K562 (cell line): ENCODE measurements around the gene ZFYVE27. TPM values are rescaled to one million over a fixed set of nuclear protein-coding genes. Genes with fewer than 3 reads are reported as not detected.

Experiments
- ATAC-seq: fragments of 200-7000 bp; cut with Tn5 transposase; 3 replicates; pipeline ENCODE4 v1.9.1; 2020; ENCODE audit warnings: moderate library complexity
- BruUV-seq: library from RNA; stranded (reverse); fragments of 400-500 nt; replicated peaks from 2 replicates; lab custom pipeline; 2021; lab: Mats Ljungman, UMichigan
- CTCF ChIA-PET: fragments of 300-600 bp; formaldehyde crosslinking; extraction: SDS; loops from one replicate; lab custom pipeline; 2021; ENCODE audit warnings: low intra/inter-chr PET ratio; lab: Yijun Ruan, JAX
- POLR2A ChIA-PET: fragments of 300-600, 350-650 bp; sonication (Branson Sonifier 250); formaldehyde crosslinking; extraction: SDS; loops from one replicate; lab custom pipeline; 2021; ENCODE audit warnings: antibody characterized with exemption, inconsistent platforms; lab: Yijun Ruan, JAX
- DNase-seq, 4 experiments: peaks; one replicate each; pipeline versions ENCODE4 v3.0.0 to v3.0.0-alpha.2; 2011 to 2018; ENCODE audit warnings: low spot score in 3 of 4, mixed read lengths in 3 of 4; ENCODE audit errors: extremely low read depth in 1 of 4
- FAIRE-seq: peaks from 2 replicates; lab custom pipeline; 2011; peaks lifted over from hg19 to GRCh38; lab: Jason Lieb, UNC
- H2AFZ ChIP-seq: 2 replicates; pipeline ENCODE4 v1.6.0; 2011; ENCODE audit warnings: low read depth, low read length, control low read depth, inconsistent platforms
- H3K27ac ChIP-seq: fragments of 200-600 bp; 3 replicates; pipeline ENCODE4 v1.8.0; 2011; ENCODE audit warnings: low read depth, mild to moderate bottlenecking, control low read depth, inconsistent platforms, low read length, moderate library complexity, mixed read lengths; ENCODE audit errors: extremely low read depth
- H3K27me3 ChIP-seq, 2 experiments: fragments of 300-600 bp in 1 of 2; 2 replicates in 1 of 2; 3 replicates in 1 of 2; pipeline versions ENCODE4 v1.6.0 to v1.8.0; 2011; ENCODE audit warnings: inconsistent platforms in 2 of 2, low read length in 2 of 2, mild to moderate bottlenecking in 1 of 2, mixed read lengths in 1 of 2, moderate library complexity in 1 of 2; ENCODE audit not compliant: control insufficient read depth in 2 of 2, insufficient read depth in 2 of 2
- H3K36me3 ChIP-seq: fragments of 300-600 bp; 3 replicates; pipeline ENCODE4 v1.8.0; 2011; ENCODE audit warnings: mild to moderate bottlenecking, low read length, inconsistent platforms; ENCODE audit not compliant: control insufficient read depth, insufficient read depth
- H3K4me1 ChIP-seq, 2 experiments: fragments of 200-600 bp in 1 of 2; replicated peaks in 1 of 2; 2 replicates in 1 of 2; 3 replicates in 1 of 2; pipeline versions ENCODE4 v1.5.1 to v1.8.0; 2011; ENCODE audit warnings: inconsistent platforms in 2 of 2, low read length in 2 of 2, mild to moderate bottlenecking in 1 of 2, mixed read lengths in 1 of 2, moderate library complexity in 1 of 2; ENCODE audit not compliant: control insufficient read depth in 2 of 2, insufficient read depth in 2 of 2
- H3K4me2 ChIP-seq: 2 replicates; pipeline ENCODE4 v1.6.1; 2011; ENCODE audit warnings: low read length, control low read depth, inconsistent platforms, mixed read lengths; ENCODE audit not compliant: insufficient read depth
- H3K4me3 ChIP-seq: fragments of 200-600 bp; sonication (generic), shearing (Covaris generic); 2 replicates; pipeline ENCODE4 v1.5.1; 2016; ENCODE audit warnings: control low read depth, inconsistent platforms
- H3K79me2 ChIP-seq: fragments of 200-600 bp; 3 replicates; pipeline ENCODE4 v1.8.0; 2011; ENCODE audit warnings: low read length, inconsistent platforms; ENCODE audit not compliant: control insufficient read depth, insufficient read depth
- H3K9ac ChIP-seq, 2 experiments: 2 replicates each; pipeline versions ENCODE4 v1.6.0 to v1.6.1; 2011; ENCODE audit warnings: low read depth in 2 of 2, low read length in 2 of 2, control low read depth in 1 of 2, inconsistent platforms in 1 of 2, mild to moderate bottlenecking in 1 of 2, mixed read lengths in 1 of 2; ENCODE audit not compliant: insufficient read depth in 1 of 2
- H3K9me1 ChIP-seq: one replicate; pipeline ENCODE4 v1.6.0; 2011; ENCODE audit warnings: inconsistent platforms, mild to moderate bottlenecking, low read length, moderate library complexity; ENCODE audit not compliant: control insufficient read depth, insufficient read depth
- H3K9me3 ChIP-seq: replicated peaks from 2 replicates; pipeline ENCODE4 v1.5.1; 2011; ENCODE audit warnings: low read depth, low read length, inconsistent platforms; ENCODE audit not compliant: control insufficient read depth, insufficient read depth
- H4K20me1 ChIP-seq: replicated peaks from 2 replicates; pipeline ENCODE4 v1.6.1; 2011; ENCODE audit warnings: low read length, inconsistent platforms, mixed read lengths; ENCODE audit not compliant: control insufficient read depth, insufficient read depth
- ARHGAP35 ChIP-seq: fragments of 450-650 bp; IDR thresholded peaks from 2 replicates; pipeline ENCODE4 v1.6.1; 2018; ENCODE audit not compliant: partially characterized antibody
- CHD2 ChIP-seq: IDR thresholded peaks from 2 replicates; pipeline ENCODE4 v1.6.1; 2011; ENCODE audit warnings: low read depth, low read length
- CREB1 ChIP-seq, 2 experiments: sonication (generic) in 1 of 2; formaldehyde crosslinking in 1 of 2; IDR thresholded peaks; 2 replicates each; pipeline versions ENCODE4 v1.6.1 to v1.8.0; 2012 to 2022; ENCODE audit warnings: inconsistent platforms in 1 of 2, mild to moderate bottlenecking in 1 of 2, missing genetic modification reagents in 1 of 2, moderate library complexity in 1 of 2
- ETV5 ChIP-seq: sonication (generic); formaldehyde crosslinking; IDR thresholded peaks from 2 replicates; pipeline ENCODE4 v1.4.0; 2020; ENCODE audit warnings: low read depth, mild to moderate bottlenecking, missing genetic modification reagents
- SMARCA4 ChIP-seq: fragments of 450-650 bp; IDR thresholded peaks from 2 replicates; pipeline ENCODE4 v1.6.1; 2016
- TCF7L2 ChIP-seq: fragments of 150-350 bp; IDR thresholded peaks from 2 replicates; pipeline ENCODE4 v1.6.1; 2016; ENCODE audit warnings: low read depth, mild to moderate bottlenecking, low read length, moderate library complexity
- TOE1 ChIP-seq, 2 experiments: fragments of 450-650 bp in 1 of 2; sonication (generic) in 1 of 2; formaldehyde crosslinking in 1 of 2; IDR thresholded peaks; 2 replicates each; pipeline versions ENCODE4 v1.7.1 to v1.8.0; 2016 to 2022; ENCODE audit warnings: borderline replicate concordance in 2 of 2, mild to moderate bottlenecking in 2 of 2, antibody characterized with exemption in 1 of 2, inconsistent platforms in 1 of 2, low read depth in 1 of 2, missing genetic modification reagents in 1 of 2, moderate library complexity in 1 of 2
- ZC3H11A ChIP-seq: IDR thresholded peaks from 2 replicates; pipeline ENCODE4 v1.6.1; 2012; ENCODE audit warnings: low read depth, low read length, improper control_type of control experiment
- ZNF311 ChIP-seq: fragments of 250-450 bp; sonication (Bioruptor Pico); IDR thresholded peaks from 2 replicates; pipeline ENCODE4 v1.4.0; 2020; ENCODE audit warnings: mild to moderate bottlenecking, moderate library complexity
- WGBS: fragments of 100-300 bp; shearing (Covaris generic); methylation state at CpG from one replicate; pipeline ENCODE4 v1.1.6; 2016; ENCODE audit warnings: low coverage, mixed read lengths; ENCODE audit not compliant: insufficient coverage; ENCODE audit errors: missing lambda C conversion rate; 5-methylcytosine and 5-hydroxymethylcytosine counted together
- in situ Hi-C: fragments of 300-500 bp; cut with MboI; formaldehyde crosslinking; loops from 4 replicates; pipeline ENCODE4 v1.15.0; 2018; ENCODE audit warnings: inconsistent platforms, mixed read lengths
- intact Hi-C: fragments of 100-400 bp; cut with micrococcal nuclease; formaldehyde crosslinking; loops from 2 replicates; pipeline ENCODE4 v1.14.2; 2022
- polyA plus RNA-seq, 8 experiments: library from polyadenylated mRNA; depleted of rRNA in 4 of 8; stranded (reverse) in 5 of 8; unstranded in 3 of 8; fragments of >200 nt; fragmentation: Nextera tagmentation in 2 of 8; fragmentation: Illumina TruSeq in 1 of 8; extraction: Ambion mirVana in 2 of 8; extraction: Trizol in 1 of 8; gene quantifications; 2 replicates each; pipeline versions ENCODE4 v1.2.1 to v1.2.3, GENCODE V29; 2011 to 2014; ENCODE audit warnings: inconsistent platforms in 1 of 8, missing spikeins in 1 of 8
- total RNA-seq, 7 experiments: library from RNA; depleted of rRNA in 6 of 7; stranded (reverse); fragments of >200 nt in 6 of 7; fragmentation: Illumina TruSeq in 2 of 7; extraction: Trizol in 2 of 7; gene quantifications; 2 replicates each; pipeline versions ENCODE4 v1.2.1 to v1.2.3, GENCODE V29; 2011 to 2021; ENCODE audit warnings: low replicate concordance in 1 of 7
- TF ChIP-seq, protein P1 (sequence below): fragments of 450-650 bp; formaldehyde crosslinking; IDR thresholded peaks from 2 replicates; pipeline ENCODE4 v1.4.0; 2020; ENCODE audit warnings: mild to moderate bottlenecking, moderate library complexity

Gene ZFYVE27
- total and polyA plus RNA-seq, 9 of the 15 experiments (the other 6 are each of a cell fraction or from before 2014, with no cell fraction given): 0.81 to 21.9 (median 15.3) TPM

DNA sequence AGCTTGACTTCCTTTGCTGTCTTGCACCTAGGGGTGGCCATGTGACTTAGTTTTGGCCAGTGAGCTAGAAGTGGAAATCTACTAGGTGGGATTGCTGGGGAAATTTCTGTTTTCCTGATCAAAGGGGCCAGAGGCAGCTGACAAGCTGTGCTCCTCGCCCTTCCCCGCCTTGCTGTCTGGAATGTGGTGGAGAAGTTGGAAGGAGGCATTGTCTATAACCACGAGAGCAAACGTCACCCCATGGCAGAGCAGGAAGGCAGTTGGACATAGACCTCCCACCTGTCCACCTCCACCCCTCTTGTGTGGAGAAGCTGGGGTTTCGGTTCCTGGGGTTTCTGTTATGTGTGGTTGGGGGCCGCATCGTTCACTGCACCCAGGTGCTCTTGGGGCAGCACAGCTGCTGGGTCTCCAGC lies 27.6 kb downstream of the ZFYVE27 start:
- no peaks in the 10 kb centered on the region for H3K9me1 ChIP-seq
- H3K4me1 ChIP-seq: peaks cover 0 to 12% of the 10 kb centered on the region in 2 experiments; a peak in 2 of 5 replicates
- no peaks in the 10 kb centered on the region for H3K79me2 ChIP-seq
- DNase-seq: no peak
- in situ Hi-C loops (loop anchor here (25.0 kb wide), 1 partner anchor 98 kb away; no protein-coding TSS in a partner anchor), intact Hi-C loops (no loop called here)
- H3K9ac ChIP-seq: no peak overlapping the region
- no peak overlapping the region for H3K4me3 ChIP-seq
- ChIA-PET CTCF (no interaction called here), POLR2A (interaction anchor here (0.7 to 1.1 kb wide), 3 partner anchors 21 to 125 kb away, joined by 3 to 5 read pairs (median 3); no protein-coding TSS in a partner anchor)
- FAIRE-seq: no peak
- no peak for TF ChIP-seq CHD2
- TF ChIP-seq, protein P1, sequence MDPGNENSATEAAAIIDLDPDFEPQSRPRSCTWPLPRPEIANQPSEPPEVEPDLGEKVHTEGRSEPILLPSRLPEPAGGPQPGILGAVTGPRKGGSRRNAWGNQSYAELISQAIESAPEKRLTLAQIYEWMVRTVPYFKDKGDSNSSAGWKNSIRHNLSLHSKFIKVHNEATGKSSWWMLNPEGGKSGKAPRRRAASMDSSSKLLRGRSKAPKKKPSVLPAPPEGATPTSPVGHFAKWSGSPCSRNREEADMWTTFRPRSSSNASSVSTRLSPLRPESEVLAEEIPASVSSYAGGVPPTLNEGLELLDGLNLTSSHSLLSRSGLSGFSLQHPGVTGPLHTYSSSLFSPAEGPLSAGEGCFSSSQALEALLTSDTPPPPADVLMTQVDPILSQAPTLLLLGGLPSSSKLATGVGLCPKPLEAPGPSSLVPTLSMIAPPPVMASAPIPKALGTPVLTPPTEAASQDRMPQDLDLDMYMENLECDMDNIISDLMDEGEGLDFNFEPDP (CRISPR knock-in tag): no peak
- no peak for TF ChIP-seq ZC3H11A
- no peak for TF ChIP-seq ETV5
- no peak for TF ChIP-seq SMARCA4
- TF ChIP-seq TCF7L2: no peak
- TF ChIP-seq ARHGAP35: no peak
- TF ChIP-seq CREB1 (IDR thresholded peaks at IDR 0.05): no peak
- no peak for TF ChIP-seq CREB1 (CRISPR knock-in tag; IDR thresholded peaks at IDR 0.05)
- TF ChIP-seq TOE1 (IDR thresholded peaks at IDR 0.05; ENCODE audit: borderline replicate concordance): no peak
- TF ChIP-seq TOE1 (CRISPR knock-in tag; IDR thresholded peaks at IDR 0.05; ENCODE audit: borderline replicate concordance, low read depth): no peak
- TF ChIP-seq ZNF311 (CRISPR knock-in tag): no peak
- WGBS: 70% methylated on average over 5 of the region's 7 CpGs
- H2AFZ ChIP-seq: no peak overlapping the region
- no peak overlapping the region for H3K27ac ChIP-seq
- H3K9me3 ChIP-seq: no peaks in the 10 kb centered on the region
- no peaks in the 10 kb centered on the region; the same call in 1 of the 2 replicates for H4K20me1 ChIP-seq
- no peaks in the 10 kb centered on the region for H3K27me3 ChIP-seq
- no TSS peak for BruUV-seq
- H3K4me2 ChIP-seq: no peak overlapping the region
- ATAC-seq: no peak
- H3K36me3 ChIP-seq: peaks cover 19% of the 10 kb centered on the region; the same call in 1 of the 3 replicates
